Measurements from ENCODE around the gene KIF26B. TPM values are rescaled to one million over a fixed set of nuclear protein-coding genes. Genes with fewer than 3 reads are reported as not detected.

The KIF26B gene
- 0.01 to 0.10 TPM (median 0.05 TPM) in 5 replicates for total RNA-seq (2022; extraction: Qiagen RNA extraction; ENCODE audit: low read depth)

DNA sequence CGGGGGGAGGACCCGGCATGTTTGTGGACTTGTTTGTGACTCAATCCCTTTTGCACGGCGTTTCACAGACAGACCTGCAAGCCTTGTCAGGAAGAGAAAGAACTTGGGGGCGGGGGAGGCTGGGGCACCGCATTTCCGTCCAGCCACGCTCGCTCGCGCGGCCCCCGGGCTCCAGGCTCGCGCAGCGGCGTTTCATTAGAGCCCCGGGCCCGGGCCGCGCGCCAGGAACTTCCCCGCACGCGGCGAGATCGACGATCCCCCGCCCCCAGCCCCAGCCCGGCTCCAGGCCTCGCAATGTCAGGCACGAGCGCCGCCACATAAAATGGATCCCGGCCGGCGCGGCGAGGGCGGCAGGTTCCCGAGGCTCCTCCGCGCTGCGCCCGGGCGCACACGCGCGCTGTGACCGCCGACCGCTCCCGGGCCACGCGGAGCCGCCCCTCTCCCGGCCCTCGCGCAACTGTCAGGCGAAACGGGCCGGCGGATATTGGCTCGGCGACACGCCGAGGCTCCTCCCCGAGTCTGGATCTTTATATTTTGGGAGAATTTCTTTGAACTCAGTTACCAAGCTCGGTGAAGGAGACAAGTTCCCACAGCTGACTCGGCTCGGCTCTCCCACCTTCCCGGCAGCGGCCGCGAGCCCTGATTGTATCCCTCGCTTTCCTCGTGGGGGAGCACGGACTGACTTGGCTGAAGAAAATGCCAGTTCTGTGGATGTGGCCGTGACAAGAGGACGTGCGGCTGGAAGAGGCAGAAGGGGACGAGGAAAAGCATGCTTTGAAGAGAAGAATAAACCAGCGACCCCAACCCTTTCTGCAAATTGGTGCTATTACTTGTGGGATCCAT is at the start of gene KIF26B:
TSS of gene KIF26B (plus strand) at position 557 of the 843 bp plus-strand sequence. CDS start 440 bp downstream, outside the sequence.

Measured in A549 treated with CpdA at 1 μM for 4 hours (cell line).